ENCODE measurements around the gene FOXC2. TPM values are rescaled to one million over a fixed set of nuclear protein-coding genes. Genes with fewer than 3 reads are reported as not detected.

The FOXC2 gene
- total and polyA plus RNA-seq, 9 donors = 0.13 to 2.0 (median 1.2) TPM

DNA sequence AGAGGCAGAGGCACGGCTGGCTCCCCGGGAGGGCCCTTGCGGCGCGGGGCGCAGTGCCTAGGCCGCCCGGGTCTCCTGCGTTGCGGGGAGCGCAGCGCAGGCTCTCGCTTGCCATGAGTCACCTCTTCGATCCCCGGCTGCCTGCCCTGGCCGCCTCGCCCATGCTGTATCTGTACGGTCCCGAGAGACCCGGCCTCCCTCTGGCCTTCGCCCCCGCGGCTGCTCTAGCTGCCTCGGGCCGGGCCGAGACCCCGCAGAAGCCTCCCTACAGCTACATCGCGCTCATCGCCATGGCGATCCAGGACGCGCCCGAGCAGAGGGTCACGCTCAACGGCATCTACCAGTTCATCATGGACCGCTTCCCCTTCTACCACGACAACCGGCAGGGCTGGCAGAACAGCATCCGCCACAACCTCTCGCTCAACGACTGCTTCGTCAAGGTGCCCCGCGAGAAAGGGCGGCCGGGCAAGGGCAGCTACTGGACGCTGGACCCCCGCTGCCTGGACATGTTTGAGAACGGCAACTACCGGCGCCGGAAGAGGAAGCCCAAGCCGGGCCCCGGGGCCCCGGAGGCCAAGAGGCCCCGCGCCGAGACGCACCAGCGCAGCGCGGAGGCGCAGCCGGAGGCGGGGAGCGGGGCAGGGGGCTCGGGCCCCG is 12.1 kb downstream of the FOXC2 start:
- Histone ChIP-seq H3K4me1 (ENCODE audit: control insufficient read depth, insufficient read depth, low read length) (peaks cover 16% of the 10 kb centered on the region), H3K4me3 (ENCODE audit: low read length) (no peak overlapping the region), H3K27ac (ENCODE audit: low read length) (no peak overlapping the region), H3K9me3 (replicated peaks; ENCODE audit: control insufficient read depth, low read depth, low read length) (no peaks in the 10 kb centered on the region), H3K27me3 (ENCODE audit: control insufficient read depth, insufficient read depth, low read length) (peaks cover 82% of the 10 kb centered on the region), H3K36me3 (ENCODE audit: control insufficient read depth, insufficient read depth, low read length) (no peaks in the 10 kb centered on the region)
- WGBS (ENCODE audit: insufficient coverage) = 4% methylated on average over 67 of the region's 69 CpGs
- no peak for DNase-seq

DNA sequence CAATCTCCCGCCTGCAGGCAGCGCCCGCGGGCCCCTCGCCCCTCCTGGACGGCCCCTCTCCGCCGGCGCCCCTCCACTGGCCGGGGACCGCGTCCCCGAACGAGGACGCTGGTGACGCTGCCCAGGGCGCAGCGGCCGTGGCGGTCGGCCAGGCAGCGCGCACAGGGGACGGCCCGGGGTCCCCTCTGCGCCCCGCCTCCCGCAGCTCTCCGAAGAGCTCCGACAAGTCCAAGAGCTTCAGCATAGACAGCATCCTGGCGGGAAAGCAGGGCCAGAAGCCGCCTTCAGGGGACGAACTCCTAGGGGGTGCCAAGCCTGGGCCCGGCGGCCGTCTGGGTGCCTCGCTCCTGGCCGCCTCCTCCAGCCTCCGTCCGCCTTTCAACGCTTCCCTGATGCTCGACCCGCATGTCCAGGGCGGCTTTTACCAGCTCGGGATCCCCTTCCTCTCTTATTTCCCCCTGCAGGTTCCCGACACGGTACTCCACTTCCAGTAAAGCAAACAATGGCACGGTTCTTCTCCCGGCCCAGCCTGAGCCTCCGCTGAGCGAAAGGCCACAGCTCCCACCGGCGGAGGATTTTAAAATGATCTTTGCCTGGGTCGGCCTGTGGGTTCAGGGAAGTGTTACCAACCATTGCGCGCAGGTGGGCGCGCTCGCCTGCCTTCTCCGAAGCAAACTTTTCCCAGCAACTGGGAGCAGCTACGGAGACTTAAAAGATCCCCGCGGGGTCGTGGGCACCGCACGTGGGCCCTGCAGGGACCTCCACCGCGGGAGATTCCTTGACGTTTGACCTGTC is 12.8 kb downstream of the FOXC2 start:
- Histone ChIP-seq H3K27ac (ENCODE audit: low read length) (no peak overlapping the region), H3K9me3 (replicated peaks; ENCODE audit: control insufficient read depth, low read depth, low read length) (no peaks in the 10 kb centered on the region), H3K36me3 (ENCODE audit: control insufficient read depth, insufficient read depth, low read length) (no peaks in the 10 kb centered on the region), H3K4me1 (ENCODE audit: control insufficient read depth, insufficient read depth, low read length) (peaks cover 16% of the 10 kb centered on the region), H3K27me3 (ENCODE audit: control insufficient read depth, insufficient read depth, low read length) (peaks cover 81% of the 10 kb centered on the region), H3K4me3 (ENCODE audit: low read length) (no peak overlapping the region)
- DNase-seq = no peak
- WGBS (ENCODE audit: insufficient coverage) = 8% methylated on average over 69 of the region's 69 CpGs

DNA sequence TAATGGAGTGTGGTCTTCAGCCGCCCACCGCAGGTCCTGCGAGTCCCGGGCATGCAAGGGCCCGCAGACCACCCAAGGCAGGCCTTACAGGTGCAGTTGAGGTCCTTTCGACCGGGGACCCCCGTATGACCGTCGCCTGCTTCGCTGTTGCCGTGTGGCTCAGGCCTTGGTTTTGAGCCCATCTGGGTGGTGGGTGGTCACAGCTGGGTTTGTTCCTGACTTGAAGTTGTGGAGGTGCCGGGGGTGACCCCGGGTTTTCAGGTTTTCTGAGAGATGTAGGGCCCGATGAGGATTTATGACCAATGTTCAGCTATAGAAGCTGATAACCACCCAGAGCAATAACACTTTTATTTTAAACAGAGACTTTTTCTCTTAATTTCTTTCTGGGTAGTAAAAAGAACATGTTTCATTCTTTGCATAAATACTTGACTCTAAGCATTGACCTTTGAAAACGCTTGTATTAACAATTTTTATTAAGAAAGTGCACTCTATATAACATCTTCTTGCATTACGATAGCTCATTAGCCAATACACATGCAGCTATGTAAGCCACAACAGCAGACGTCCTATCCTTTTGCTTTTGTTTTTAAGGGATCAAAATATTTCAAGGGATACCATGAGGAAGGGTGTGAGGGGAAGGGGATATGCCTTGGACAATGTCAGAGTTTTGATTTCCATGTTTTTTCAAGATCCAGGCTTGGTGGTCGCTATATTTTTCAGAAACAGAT is 13.6 kb downstream of the FOXC2 start:
- Histone ChIP-seq H3K4me1 (ENCODE audit: control insufficient read depth, insufficient read depth, low read length) (peaks cover 13% of the 10 kb centered on the region), H3K4me3 (ENCODE audit: low read length) (no peak overlapping the region), H3K27me3 (ENCODE audit: control insufficient read depth, insufficient read depth, low read length) (peaks cover 79% of the 10 kb centered on the region), H3K36me3 (ENCODE audit: control insufficient read depth, insufficient read depth, low read length) (no peaks in the 10 kb centered on the region), H3K9me3 (replicated peaks; ENCODE audit: control insufficient read depth, low read depth, low read length) (no peaks in the 10 kb centered on the region), H3K27ac (ENCODE audit: low read length) (no peak overlapping the region)
- WGBS (ENCODE audit: insufficient coverage) = 28% methylated on average over 4 of the region's 19 CpGs
- DNase-seq = no peak

GRCh38 chr16:86580791-86581170 is 14.2 kb downstream of the FOXC2 start:
- peaks cover 7% of the 10 kb centered on the region for H3K4me1 ChIP-seq (ENCODE audit: control insufficient read depth, insufficient read depth, low read length)
- H3K36me3 ChIP-seq (ENCODE audit: control insufficient read depth, insufficient read depth, low read length) = no peaks in the 10 kb centered on the region
- H3K9me3 ChIP-seq (replicated peaks; ENCODE audit: control insufficient read depth, low read depth, low read length) = no peaks in the 10 kb centered on the region
- no peak overlapping the region for H3K27ac ChIP-seq (ENCODE audit: low read length)
- peaks cover 76% of the 10 kb centered on the region for H3K27me3 ChIP-seq (ENCODE audit: control insufficient read depth, insufficient read depth, low read length)
- no peak for DNase-seq
- H3K4me3 ChIP-seq (ENCODE audit: low read length) = no peak overlapping the region
- WGBS (ENCODE audit: insufficient coverage) = 61% methylated on average over 7 of the region's 9 CpGs

DNA sequence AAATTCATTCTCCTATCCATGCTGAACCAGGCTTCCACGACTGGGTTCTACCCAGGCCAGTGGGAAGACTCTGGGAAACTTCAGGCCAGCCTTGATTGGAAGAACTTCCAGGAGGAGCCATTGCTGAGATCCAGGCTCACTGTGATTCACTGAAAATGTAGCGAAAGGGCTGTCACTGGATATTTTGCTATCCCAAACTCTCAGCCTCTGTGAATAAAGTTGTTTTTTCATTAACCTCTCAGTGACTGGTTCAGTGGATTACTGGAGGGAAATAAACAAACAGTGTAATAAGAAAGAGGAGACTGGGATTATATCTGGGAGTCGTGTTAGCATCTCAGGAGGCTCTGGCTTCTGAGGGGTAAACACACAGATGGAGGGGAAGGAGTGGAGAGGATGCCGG is 14.8 kb downstream of the FOXC2 start:
- H3K27ac ChIP-seq (ENCODE audit: low read length) = no peak overlapping the region
- DNase-seq = no peak
- H3K36me3 ChIP-seq (ENCODE audit: control insufficient read depth, insufficient read depth, low read length) = no peaks in the 10 kb centered on the region
- H3K27me3 ChIP-seq (ENCODE audit: control insufficient read depth, insufficient read depth, low read length) = peaks cover 73% of the 10 kb centered on the region
- H3K4me3 ChIP-seq (ENCODE audit: low read length) = no peak overlapping the region
- 33% methylated on average over 1 of the region's 4 CpGs for WGBS (ENCODE audit: insufficient coverage)
- peaks cover 6% of the 10 kb centered on the region for H3K4me1 ChIP-seq (ENCODE audit: control insufficient read depth, insufficient read depth, low read length)
- no peaks in the 10 kb centered on the region for H3K9me3 ChIP-seq (replicated peaks; ENCODE audit: control insufficient read depth, low read depth, low read length)

DNA sequence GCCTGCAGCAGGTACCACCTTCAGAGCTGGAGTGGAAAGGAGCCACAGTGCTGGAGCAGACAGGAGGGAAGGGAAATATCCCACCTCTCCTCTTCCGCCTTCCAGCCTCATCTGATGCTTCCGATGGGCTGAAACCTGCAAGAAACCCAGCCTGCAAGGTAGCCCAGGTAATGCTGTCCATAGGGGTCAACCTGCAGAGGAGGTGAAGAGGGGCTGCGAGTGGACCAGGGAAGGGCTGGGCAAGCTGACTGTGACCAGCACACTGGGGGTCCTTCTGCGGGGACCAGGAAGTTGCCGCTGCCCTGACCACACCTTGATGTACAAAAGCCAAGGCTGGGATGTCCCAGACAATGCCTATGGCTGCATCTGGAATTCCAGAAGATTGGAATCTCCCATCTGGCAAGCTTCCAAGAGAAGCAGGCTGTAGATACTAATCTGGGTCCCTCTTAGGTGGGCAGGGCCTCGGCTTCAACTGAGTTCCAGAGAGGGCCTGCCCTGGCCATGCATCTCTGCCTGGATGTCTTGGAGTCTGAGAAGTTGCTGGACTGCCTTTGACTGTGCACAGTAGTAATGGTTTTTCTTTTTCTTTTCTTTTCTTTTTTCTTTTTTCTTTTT is 17.5 kb downstream of the FOXC2 start:
- Histone ChIP-seq H3K36me3 (ENCODE audit: control insufficient read depth, insufficient read depth, low read length) (no peaks in the 10 kb centered on the region), H3K27me3 (ENCODE audit: control insufficient read depth, insufficient read depth, low read length) (peaks cover 53% of the 10 kb centered on the region), H3K4me1 (ENCODE audit: control insufficient read depth, insufficient read depth, low read length) (no peaks in the 10 kb centered on the region), H3K9me3 (replicated peaks; ENCODE audit: control insufficient read depth, low read depth, low read length) (no peaks in the 10 kb centered on the region), H3K27ac (ENCODE audit: low read length) (no peak overlapping the region), H3K4me3 (ENCODE audit: low read length) (no peak overlapping the region)
- 74% methylated on average over 3 of the region's 6 CpGs for WGBS (ENCODE audit: insufficient coverage)
- DNase-seq = no peak

GRCh38 chr16:86584726-86585721 is 18.4 kb downstream of the FOXC2 start:
- Histone ChIP-seq H3K4me3 (ENCODE audit: low read length) (no peak overlapping the region), H3K27ac (ENCODE audit: low read length) (no peak overlapping the region), H3K27me3 (ENCODE audit: control insufficient read depth, insufficient read depth, low read length) (peaks cover 46% of the 10 kb centered on the region)

DNA sequence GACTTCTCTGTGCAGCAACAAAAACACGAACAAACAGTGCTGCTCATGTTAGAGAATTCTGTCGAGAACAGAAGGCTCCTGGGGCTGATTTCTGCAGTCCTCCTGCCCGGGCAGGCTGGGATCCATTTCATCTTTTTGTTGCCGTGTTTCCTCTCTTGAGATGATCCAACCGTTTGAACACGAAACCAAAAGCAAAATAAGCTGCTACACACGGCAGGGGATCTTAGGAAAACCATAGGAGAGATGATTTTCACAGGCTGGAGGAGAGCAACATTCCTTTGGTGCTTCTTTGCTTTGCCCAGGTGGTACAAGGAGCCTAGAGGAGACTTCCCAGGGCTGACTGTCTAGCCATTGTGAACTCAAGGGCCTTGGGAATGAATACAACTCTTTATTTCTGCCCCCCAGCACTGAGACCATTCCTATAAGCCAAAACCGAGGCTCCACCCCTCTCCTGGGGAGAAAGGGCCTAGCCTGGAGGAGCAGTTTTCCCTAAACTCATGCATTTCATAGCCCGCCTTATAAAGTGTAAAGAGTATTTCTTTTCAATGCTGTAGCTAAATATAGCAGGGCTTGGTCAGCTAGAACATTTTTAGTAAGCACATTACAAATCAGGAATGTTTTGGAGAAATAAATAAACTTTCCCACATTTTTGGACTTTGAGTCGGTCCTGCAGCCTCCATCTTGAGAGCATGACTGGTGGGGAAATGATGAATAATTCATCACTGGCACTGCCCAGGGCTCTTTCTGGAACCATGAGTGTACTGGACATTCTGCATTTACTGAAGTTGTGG is 19.4 kb downstream of the FOXC2 start:
- Histone ChIP-seq H3K36me3 (ENCODE audit: control insufficient read depth, insufficient read depth, low read length) (no peaks in the 10 kb centered on the region), H3K4me1 (ENCODE audit: control insufficient read depth, insufficient read depth, low read length) (no peaks in the 10 kb centered on the region), H3K27ac (ENCODE audit: low read length) (peak overlapping the region; percentile 44), H3K4me3 (ENCODE audit: low read length) (no peak overlapping the region), H3K27me3 (ENCODE audit: control insufficient read depth, insufficient read depth, low read length) (peaks cover 45% of the 10 kb centered on the region), H3K9me3 (replicated peaks; ENCODE audit: control insufficient read depth, low read depth, low read length) (no peaks in the 10 kb centered on the region)
- WGBS (ENCODE audit: insufficient coverage) = 55% methylated on average over 7 of the region's 10 CpGs
- DNase-seq = no peak

More at GRCh38 chr16:86584726-86585721, 18.4 kb downstream of the FOXC2 start:
- no peak for DNase-seq
- 75% methylated on average over 11 of the region's 12 CpGs for WGBS (ENCODE audit: insufficient coverage)
- no peaks in the 10 kb centered on the region for H3K36me3 ChIP-seq (ENCODE audit: control insufficient read depth, insufficient read depth, low read length)
- H3K9me3 ChIP-seq (replicated peaks; ENCODE audit: control insufficient read depth, low read depth, low read length) = no peaks in the 10 kb centered on the region
- no peaks in the 10 kb centered on the region for H3K4me1 ChIP-seq (ENCODE audit: control insufficient read depth, insufficient read depth, low read length)

- WGBS (ENCODE audit: insufficient coverage) = 98% methylated on average over 3 of the region's 3 CpGs
- no peaks in the 10 kb centered on the region for H3K4me1 ChIP-seq (ENCODE audit: control insufficient read depth, insufficient read depth, low read length)
Observed at GRCh38 chr16:86587487-86587886, 20.9 kb downstream of the FOXC2 start.

More at GRCh38 chr16:86587487-86587886, 20.9 kb downstream of the FOXC2 start:
- no peak for DNase-seq
- H3K27me3 ChIP-seq (ENCODE audit: control insufficient read depth, insufficient read depth, low read length) = peaks cover 42% of the 10 kb centered on the region
- H3K4me3 ChIP-seq (ENCODE audit: low read length) = no peak overlapping the region
- no peaks in the 10 kb centered on the region for H3K36me3 ChIP-seq (ENCODE audit: control insufficient read depth, insufficient read depth, low read length)
- H3K27ac ChIP-seq (ENCODE audit: low read length) = no peak overlapping the region
- H3K9me3 ChIP-seq (replicated peaks; ENCODE audit: control insufficient read depth, low read depth, low read length) = no peaks in the 10 kb centered on the region
